ENCODE results near the gene LRRC15. TPM values are rescaled to one million over a fixed set of nuclear protein-coding genes. Genes with fewer than 3 reads are reported as not detected.

The LRRC15 gene
- total RNA-seq, 4 donors from 2014 or later = 0.14 to 0.32 TPM; not detected in 2

DNA sequence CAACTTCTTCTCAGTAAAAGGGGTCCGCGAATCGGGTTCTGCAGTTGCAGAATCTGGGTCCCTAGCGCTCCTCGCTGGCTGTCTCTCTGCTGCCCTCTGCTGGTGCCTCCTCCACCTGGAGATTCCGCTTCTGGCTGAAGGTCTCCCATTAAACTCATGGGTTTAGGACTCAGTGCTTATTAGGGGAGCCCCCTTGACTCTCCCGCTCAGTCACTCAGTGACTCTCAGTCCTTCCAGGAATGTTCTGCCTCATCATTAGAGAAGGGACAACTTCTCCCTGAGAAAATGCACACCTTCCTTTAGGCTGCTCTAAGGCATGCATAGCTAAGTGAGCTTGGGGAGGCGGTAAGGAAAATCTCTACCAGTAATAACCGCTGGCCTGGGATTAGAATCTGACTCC lies 25.5 kb downstream of the LRRC15 start:
- no peak overlapping the region for H3K27ac ChIP-seq
- no peaks in the 10 kb centered on the region for H3K9me3 ChIP-seq
- 23 to 25% methylated on average over 9 of the region's 9 CpGs for WGBS, 2 donors (ENCODE audit: low coverage in 1 of 2)
- DNase-seq = peak; percentile 80
- in situ Hi-C loops (cut with MboI; ENCODE audit: low pct_ligation_motif_present in 1 of 4, low pct_unique_long_range_greater_than_20kb in 1 of 4, low sequenced_read_pairs in 3 of 4) = no loop called here
- no peak overlapping the region for H3K4me3 ChIP-seq
- H3K4me1 ChIP-seq = no peaks in the 10 kb centered on the region
- TF ChIP-seq POLR2A (IDR thresholded peaks at IDR 0.05) (no peak), EP300 (IDR thresholded peaks at IDR 0.05; ENCODE audit: low read depth) (no peak)
- TF ChIP-seq, protein P1, sequence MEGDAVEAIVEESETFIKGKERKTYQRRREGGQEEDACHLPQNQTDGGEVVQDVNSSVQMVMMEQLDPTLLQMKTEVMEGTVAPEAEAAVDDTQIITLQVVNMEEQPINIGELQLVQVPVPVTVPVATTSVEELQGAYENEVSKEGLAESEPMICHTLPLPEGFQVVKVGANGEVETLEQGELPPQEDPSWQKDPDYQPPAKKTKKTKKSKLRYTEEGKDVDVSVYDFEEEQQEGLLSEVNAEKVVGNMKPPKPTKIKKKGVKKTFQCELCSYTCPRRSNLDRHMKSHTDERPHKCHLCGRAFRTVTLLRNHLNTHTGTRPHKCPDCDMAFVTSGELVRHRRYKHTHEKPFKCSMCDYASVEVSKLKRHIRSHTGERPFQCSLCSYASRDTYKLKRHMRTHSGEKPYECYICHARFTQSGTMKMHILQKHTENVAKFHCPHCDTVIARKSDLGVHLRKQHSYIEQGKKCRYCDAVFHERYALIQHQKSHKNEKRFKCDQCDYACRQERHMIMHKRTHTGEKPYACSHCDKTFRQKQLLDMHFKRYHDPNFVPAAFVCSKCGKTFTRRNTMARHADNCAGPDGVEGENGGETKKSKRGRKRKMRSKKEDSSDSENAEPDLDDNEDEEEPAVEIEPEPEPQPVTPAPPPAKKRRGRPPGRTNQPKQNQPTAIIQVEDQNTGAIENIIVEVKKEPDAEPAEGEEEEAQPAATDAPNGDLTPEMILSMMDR (IDR thresholded peaks at IDR 0.05) = peak; percentile 75 to 95 (median 92)
- H3K27me3 ChIP-seq = no peaks in the 10 kb centered on the region
- intact Hi-C loops (cut with DNase I; ENCODE audit: low total_unique reads) = no loop called here
- H3K36me3 ChIP-seq = no peaks in the 10 kb centered on the region

DNA sequence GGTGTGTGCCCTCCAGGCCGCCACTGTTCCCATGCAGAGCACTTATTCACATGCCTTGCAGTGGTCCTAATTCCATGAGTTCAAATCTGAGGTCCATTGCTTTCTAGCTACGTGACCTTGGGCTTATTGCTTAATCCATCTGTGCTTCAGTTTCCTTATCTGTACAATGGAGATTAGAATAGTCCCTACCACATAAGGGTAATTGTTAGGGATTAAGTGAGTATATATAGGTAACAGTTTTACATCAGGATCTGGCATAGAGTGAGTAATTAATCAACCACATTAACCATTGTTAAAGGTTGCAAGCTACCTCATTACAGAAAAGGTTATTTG lies 26.0 kb downstream of the LRRC15 start:
- no peak for TF ChIP-seq POLR2A (IDR thresholded peaks at IDR 0.05)
- no peak for TF ChIP-seq EP300 (IDR thresholded peaks at IDR 0.05; ENCODE audit: low read depth)
- TF ChIP-seq, protein P1 (IDR thresholded peaks at IDR 0.05) = no peak
- no peak for TF ChIP-seq POLR2AphosphoS5 (IDR thresholded peaks at IDR 0.05)
- Histone ChIP-seq H3K4me1 (no peaks in the 10 kb centered on the region), H3K27ac (no peak overlapping the region), H3K27me3 (no peaks in the 10 kb centered on the region), H3K36me3 (no peaks in the 10 kb centered on the region), H3K9me3 (no peaks in the 10 kb centered on the region), H3K4me3 (no peak overlapping the region)
- WGBS, 2 donors (ENCODE audit: low coverage in 1 of 2) = 71 to 81% methylated on average over 1 to 2 of the region's 2 CpGs
- DNase-seq = no peak
- in situ Hi-C loops (cut with MboI; ENCODE audit: low pct_ligation_motif_present in 1 of 4, low pct_unique_long_range_greater_than_20kb in 1 of 4, low sequenced_read_pairs in 3 of 4) (no loop called here), intact Hi-C loops (cut with DNase I; ENCODE audit: low total_unique reads) (no loop called here)

DNA sequence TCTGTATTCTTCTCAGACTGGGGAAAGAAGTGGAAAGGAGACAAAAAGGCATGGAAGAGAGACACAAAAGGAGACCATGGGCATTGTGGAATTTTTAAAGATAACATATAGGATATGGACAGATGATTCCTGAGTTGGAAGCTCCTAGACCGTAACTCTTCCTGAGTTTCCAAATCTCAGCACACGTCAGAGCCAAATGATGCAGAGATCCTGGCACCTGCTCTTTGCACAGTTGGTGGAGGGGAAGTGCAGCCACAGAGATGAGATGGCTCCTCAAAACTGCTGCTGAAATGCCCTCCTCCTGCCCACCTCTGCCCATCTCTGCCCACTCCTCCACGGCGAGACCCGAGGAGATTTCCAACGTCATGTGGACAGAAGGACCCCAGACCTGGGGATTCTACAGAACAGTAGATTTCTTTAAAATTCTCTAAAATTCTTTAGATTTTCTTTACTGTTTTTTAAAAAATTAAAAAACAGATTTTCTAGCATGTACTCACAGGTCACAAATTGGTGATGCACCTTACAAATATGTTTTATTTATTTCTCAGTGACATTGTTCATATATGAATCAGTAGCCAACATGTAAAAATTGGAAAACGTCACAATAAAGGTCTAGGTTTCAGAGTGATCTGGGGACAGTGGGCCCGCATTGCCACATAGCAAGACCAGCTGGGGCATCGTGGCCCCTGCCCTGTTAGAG lies 26.5 kb downstream of the LRRC15 start:
- H3K27ac ChIP-seq = no peak overlapping the region
- 77 to 84% methylated on average over 9 of the region's 9 CpGs for WGBS, 2 donors (ENCODE audit: low coverage in 1 of 2)
- TF ChIP-seq EP300 (IDR thresholded peaks at IDR 0.05; ENCODE audit: low read depth) = no peak
- TF ChIP-seq POLR2AphosphoS5 (IDR thresholded peaks at IDR 0.05) = no peak
- TF ChIP-seq POLR2A (IDR thresholded peaks at IDR 0.05) = no peak
- TF ChIP-seq, protein P1 (IDR thresholded peaks at IDR 0.05) = no peak
- in situ Hi-C loops (cut with MboI; ENCODE audit: low pct_ligation_motif_present in 1 of 4, low pct_unique_long_range_greater_than_20kb in 1 of 4, low sequenced_read_pairs in 3 of 4) = no loop called here
- no peak overlapping the region for H3K4me3 ChIP-seq
- DNase-seq = no peak
- intact Hi-C loops (cut with DNase I; ENCODE audit: low total_unique reads) = no loop called here
- no peaks in the 10 kb centered on the region for H3K9me3 ChIP-seq
- H3K27me3 ChIP-seq = no peaks in the 10 kb centered on the region
- no peaks in the 10 kb centered on the region for H3K36me3 ChIP-seq
- no peaks in the 10 kb centered on the region for H3K4me1 ChIP-seq

DNA sequence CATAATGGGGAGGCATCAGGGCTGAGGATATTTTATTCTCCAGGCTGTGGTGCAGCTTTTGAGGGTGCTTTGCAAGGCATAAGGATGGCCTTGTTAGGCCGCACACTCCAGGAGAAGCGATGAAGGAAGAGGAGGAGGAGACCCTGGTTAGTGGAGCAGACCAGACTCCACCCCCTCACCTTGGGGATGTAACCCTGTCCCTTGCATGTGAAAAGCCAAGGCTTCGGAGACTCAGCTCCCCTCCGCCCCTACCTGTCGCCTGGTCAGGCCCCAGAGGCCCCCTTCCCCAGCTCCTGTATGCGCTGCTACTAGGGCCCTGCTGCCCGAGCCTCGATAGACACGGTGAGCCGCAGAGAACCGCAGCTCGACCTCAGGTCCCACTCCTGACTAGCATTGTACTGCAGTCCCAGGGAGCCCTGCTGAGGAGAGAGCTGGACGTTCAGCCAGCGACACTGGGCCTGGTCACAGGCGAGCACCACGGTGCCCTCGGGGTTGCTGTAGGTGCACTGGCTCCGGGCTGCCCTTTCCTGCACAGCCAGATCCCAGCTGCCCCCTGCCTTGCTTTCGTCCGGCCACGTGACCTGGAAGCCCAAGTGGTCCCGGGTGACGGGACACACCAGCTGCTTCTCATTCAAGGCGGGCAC lies 28.7 kb downstream of the LRRC15 start:
- Histone ChIP-seq H3K9me3 (no peaks in the 10 kb centered on the region), H3K36me3 (no peaks in the 10 kb centered on the region), H3K27ac (no peak overlapping the region), H3K27me3 (peaks cover 3% of the 10 kb centered on the region), H3K4me3 (no peak overlapping the region), H3K4me1 (no peaks in the 10 kb centered on the region)
- intact Hi-C loops (cut with DNase I; ENCODE audit: low total_unique reads) = no loop called here
- in situ Hi-C loops (cut with MboI; ENCODE audit: low pct_ligation_motif_present in 1 of 4, low pct_unique_long_range_greater_than_20kb in 1 of 4, low sequenced_read_pairs in 3 of 4) = no loop called here
- DNase-seq = no peak
- 89% methylated on average over 17 of the region's 24 CpGs; no CpG with 5 or more reads in 1 of the 2 donors for WGBS, 2 donors (ENCODE audit: low coverage in 1 of 2)
- TF ChIP-seq EP300 (IDR thresholded peaks at IDR 0.05; ENCODE audit: low read depth) (no peak), POLR2AphosphoS5 (IDR thresholded peaks at IDR 0.05) (no peak)
- TF ChIP-seq, protein P1 (IDR thresholded peaks at IDR 0.05) = no peak

Data from transverse colon (tissue), 4 donors.